GM23338 (cell line): ENCODE data around the gene LIME1. TPM values are rescaled to one million over a fixed set of nuclear protein-coding genes. Genes with fewer than 3 reads are reported as not detected.

Experiments used
- ATAC-seq: fragments of 200-7000 bp; cut with Tn5 transposase; 3 replicates; pipeline ENCODE4 v1.9.1; 2020
- DNase-seq: peaks from one replicate; pipeline ENCODE4 v3.0.0-alpha.2; 2015; ENCODE audit warnings: low spot score
- H2AFZ ChIP-seq: fragments of 200-600 bp; sonication (generic); 2 replicates; pipeline ENCODE4 v1.8.0; 2016; ENCODE audit warnings: antibody characterized with exemption, mild to moderate bottlenecking, moderate library complexity
- H3F3A ChIP-seq: fragments of 200-600 bp; sonication (generic); replicated peaks from 2 replicates; pipeline ENCODE4 v1.8.0; 2017; ENCODE audit warnings: antibody characterized with exemption, mixed run types, low read depth
- H3K27ac ChIP-seq: fragments of 200-600 bp; sonication (generic); 2 replicates; pipeline ENCODE4 v1.6.1; 2016; ENCODE audit warnings: low read depth
- H3K27me3 ChIP-seq: fragments of 200-600 bp; sonication (generic); 2 replicates; pipeline ENCODE4 v1.8.0; 2016; ENCODE audit warnings: mild to moderate bottlenecking, mixed run types, moderate library complexity; ENCODE audit not compliant: insufficient read depth
- H3K36me3 ChIP-seq: fragments of 200-600 bp; sonication (generic); 2 replicates; pipeline ENCODE4 v1.8.0; 2016; ENCODE audit warnings: mild to moderate bottlenecking; ENCODE audit not compliant: insufficient read depth
- H3K4me1 ChIP-seq: fragments of 200-600 bp; sonication (generic); 2 replicates; pipeline ENCODE4 v1.8.0; 2016; ENCODE audit warnings: mild to moderate bottlenecking, moderate library complexity; ENCODE audit not compliant: insufficient read depth
- H3K4me2 ChIP-seq: fragments of 200-600 bp; sonication (generic); 2 replicates; pipeline ENCODE4 v1.7.1; 2017; ENCODE audit warnings: mixed run types
- H3K4me3 ChIP-seq: fragments of 200-600 bp; sonication (generic); 2 replicates; pipeline ENCODE4 v1.6.1; 2016; ENCODE audit warnings: mixed run types
- H3K79me2 ChIP-seq: fragments of 200-600 bp; sonication (generic); replicated peaks from 2 replicates; pipeline ENCODE4 v1.8.0; 2017; ENCODE audit warnings: mild to moderate bottlenecking; ENCODE audit not compliant: insufficient read depth
- H3K9me2 ChIP-seq: fragments of 200-600 bp; sonication (generic); 2 replicates; pipeline ENCODE4 v1.8.0; 2017; ENCODE audit not compliant: insufficient read depth
- H4K20me1 ChIP-seq: fragments of 200-600 bp; sonication (generic); replicated peaks from 2 replicates; pipeline ENCODE4 v1.8.0; 2017; ENCODE audit warnings: mild to moderate bottlenecking; ENCODE audit not compliant: insufficient read depth
- H3K27ac Mint-ChIP-seq: 2 replicates; pipeline ENCODE4 v1.8.0; 2020; ENCODE audit warnings: inconsistent platforms, mild to moderate bottlenecking, moderate library complexity, mixed read lengths
- H3K27me3 Mint-ChIP-seq: 3 replicates; pipeline ENCODE4 v1.8.0; 2022; ENCODE audit warnings: low read depth, mild to moderate bottlenecking, moderate library complexity, mixed read lengths, inconsistent platforms; ENCODE audit not compliant: insufficient read depth, poor library complexity
- H3K36me3 Mint-ChIP-seq: 3 replicates; pipeline ENCODE4 v1.8.0; 2021; ENCODE audit warnings: low read depth, mild to moderate bottlenecking, inconsistent platforms, moderate library complexity, mixed read lengths
- H3K4me1 Mint-ChIP-seq: 3 replicates; pipeline ENCODE4 v1.8.0; 2020; ENCODE audit warnings: mild to moderate bottlenecking, inconsistent platforms, mixed read lengths
- H3K4me3 Mint-ChIP-seq: 3 replicates; pipeline ENCODE4 v1.8.0; 2021; ENCODE audit warnings: moderate library complexity, mild to moderate bottlenecking, inconsistent platforms, mixed read lengths
- H3K9me3 Mint-ChIP-seq: 3 replicates; pipeline ENCODE4 v1.8.0; 2020; ENCODE audit warnings: moderate library complexity, mild to moderate bottlenecking, inconsistent platforms, mixed read lengths
- EZH2 ChIP-seq: fragments of 200-600 bp; sonication (generic); IDR thresholded peaks from one replicate; pipeline ENCODE4 v1.8.0; 2017; ENCODE audit warnings: antibody characterized with exemption, mild to moderate bottlenecking, low read depth; ENCODE audit not compliant: unreplicated experiment
- POLR2AphosphoS5 ChIP-seq: IDR thresholded peaks from 2 replicates; pipeline ENCODE4 v1.6.1; 2016; ENCODE audit warnings: antibody characterized with exemption, low read depth
- STAT1 ChIP-seq: IDR thresholded peaks from one replicate; pipeline ENCODE4 v1.6.1; 2016; ENCODE audit warnings: antibody characterized with exemption; ENCODE audit not compliant: unreplicated experiment
- ZNF114 ChIP-seq: fragments of 250-450 bp; sonication (Bioruptor Pico); IDR thresholded peaks from 2 replicates; pipeline ENCODE4 v1.5.0; 2020; ENCODE audit warnings: mild to moderate bottlenecking, moderate library complexity
- ZNF331 ChIP-seq: fragments of 250-450 bp; sonication (Bioruptor Pico); IDR thresholded peaks from 2 replicates; pipeline ENCODE4 v1.5.0; 2020; ENCODE audit warnings: low read depth, mild to moderate bottlenecking, moderate library complexity
- polyA plus RNA-seq: library from polyadenylated mRNA; unstranded; fragments of >200 nt; fragmentation: Nextera tagmentation; extraction: Ambion mirVana; gene quantifications from 2 replicates; pipeline ENCODE4 v1.2.1, GENCODE V29; 2016
- total RNA-seq: library from RNA; depleted of rRNA; stranded (reverse); fragments of >200 nt; shearing (Covaris generic); gene quantifications from 2 replicates; pipeline ENCODE4 v1.2.3, GENCODE V29; 2014
- TF ChIP-seq, protein P1 (sequence below): IDR thresholded peaks from 2 replicates; pipeline ENCODE4 v1.6.1; 2016; ENCODE audit warnings: antibody characterized with exemption
- TF ChIP-seq, protein P2 (sequence below): IDR thresholded peaks from one replicate; pipeline ENCODE4 v1.6.1; 2018; ENCODE audit warnings: antibody characterized with exemption; ENCODE audit not compliant: unreplicated experiment
- TF ChIP-seq, protein P3 (sequence below), 2 experiments: fragments of 200-600 bp in 1 of 2; sonication (generic) in 1 of 2; conservative IDR thresholded peaks; 2 replicates each; pipeline versions ENCODE4 v1.5.1 to v1.6.1; 2016 to 2017; ENCODE audit warnings: antibody characterized with exemption in 2 of 2, low read depth in 2 of 2, mild to moderate bottlenecking in 2 of 2, moderate library complexity in 1 of 2

The LIME1 gene
- total and polyA plus RNA-seq, 2 experiments from 2014 or later: 4.7 to 12.2 TPM

DNA sequence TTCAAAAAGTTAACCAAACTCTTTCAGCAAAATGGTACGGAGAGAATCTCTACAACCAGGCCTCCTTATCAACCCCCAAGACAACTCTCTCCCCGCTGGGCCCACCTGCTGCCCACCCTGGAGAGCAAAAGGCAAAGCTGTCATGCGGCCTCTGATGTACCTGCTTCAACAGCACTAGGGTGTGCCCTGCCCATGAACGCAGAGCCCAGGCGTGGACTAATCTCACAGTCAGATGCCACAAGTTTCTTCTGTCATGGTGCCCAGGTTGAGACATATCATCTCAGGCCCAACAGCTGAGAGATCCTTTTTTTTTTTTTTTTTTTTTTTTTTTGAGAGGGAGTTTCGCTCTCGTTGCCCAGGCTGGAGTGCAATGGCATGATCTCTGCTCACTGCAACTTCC, 29.4 kb downstream of the LIME1 start:
- H3K9me3 Mint-ChIP-seq: no peaks in the 10 kb centered on the region
- H3K36me3 Mint-ChIP-seq: peaks cover 20% of the 10 kb centered on the region
- ATAC-seq (no peak), DNase-seq (no peak)
- Histone ChIP-seq H3K36me3 (no peaks in the 10 kb centered on the region), H3K9me2 (no peaks in the 10 kb centered on the region), H3K79me2 (no peaks in the 10 kb centered on the region), H3K4me2 (no peak overlapping the region), H4K20me1 (no peaks in the 10 kb centered on the region; the same call in 1 of the 2 replicates), H3K4me3 (no peak overlapping the region), H3K27ac (no peak overlapping the region), H2AFZ (no peak overlapping the region), H3K27me3 (no peaks in the 10 kb centered on the region), H3K4me1 (no peaks in the 10 kb centered on the region), H3F3A (0 out of 2 replicates have a peak, but pooled peaks cover 7% of the 10 kb centered on the region)
- no peak for TF ChIP-seq POLR2AphosphoS5
- no peak for TF ChIP-seq ZNF331 (CRISPR knock-in tag)
- TF ChIP-seq STAT1: no peak
- no peak for TF ChIP-seq ZNF114 (CRISPR knock-in tag)
- TF ChIP-seq, protein P1, sequence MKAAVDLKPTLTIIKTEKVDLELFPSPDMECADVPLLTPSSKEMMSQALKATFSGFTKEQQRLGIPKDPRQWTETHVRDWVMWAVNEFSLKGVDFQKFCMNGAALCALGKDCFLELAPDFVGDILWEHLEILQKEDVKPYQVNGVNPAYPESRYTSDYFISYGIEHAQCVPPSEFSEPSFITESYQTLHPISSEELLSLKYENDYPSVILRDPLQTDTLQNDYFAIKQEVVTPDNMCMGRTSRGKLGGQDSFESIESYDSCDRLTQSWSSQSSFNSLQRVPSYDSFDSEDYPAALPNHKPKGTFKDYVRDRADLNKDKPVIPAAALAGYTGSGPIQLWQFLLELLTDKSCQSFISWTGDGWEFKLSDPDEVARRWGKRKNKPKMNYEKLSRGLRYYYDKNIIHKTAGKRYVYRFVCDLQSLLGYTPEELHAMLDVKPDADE: no peak
- TF ChIP-seq EZH2: no peak
- TF ChIP-seq, protein P2, sequence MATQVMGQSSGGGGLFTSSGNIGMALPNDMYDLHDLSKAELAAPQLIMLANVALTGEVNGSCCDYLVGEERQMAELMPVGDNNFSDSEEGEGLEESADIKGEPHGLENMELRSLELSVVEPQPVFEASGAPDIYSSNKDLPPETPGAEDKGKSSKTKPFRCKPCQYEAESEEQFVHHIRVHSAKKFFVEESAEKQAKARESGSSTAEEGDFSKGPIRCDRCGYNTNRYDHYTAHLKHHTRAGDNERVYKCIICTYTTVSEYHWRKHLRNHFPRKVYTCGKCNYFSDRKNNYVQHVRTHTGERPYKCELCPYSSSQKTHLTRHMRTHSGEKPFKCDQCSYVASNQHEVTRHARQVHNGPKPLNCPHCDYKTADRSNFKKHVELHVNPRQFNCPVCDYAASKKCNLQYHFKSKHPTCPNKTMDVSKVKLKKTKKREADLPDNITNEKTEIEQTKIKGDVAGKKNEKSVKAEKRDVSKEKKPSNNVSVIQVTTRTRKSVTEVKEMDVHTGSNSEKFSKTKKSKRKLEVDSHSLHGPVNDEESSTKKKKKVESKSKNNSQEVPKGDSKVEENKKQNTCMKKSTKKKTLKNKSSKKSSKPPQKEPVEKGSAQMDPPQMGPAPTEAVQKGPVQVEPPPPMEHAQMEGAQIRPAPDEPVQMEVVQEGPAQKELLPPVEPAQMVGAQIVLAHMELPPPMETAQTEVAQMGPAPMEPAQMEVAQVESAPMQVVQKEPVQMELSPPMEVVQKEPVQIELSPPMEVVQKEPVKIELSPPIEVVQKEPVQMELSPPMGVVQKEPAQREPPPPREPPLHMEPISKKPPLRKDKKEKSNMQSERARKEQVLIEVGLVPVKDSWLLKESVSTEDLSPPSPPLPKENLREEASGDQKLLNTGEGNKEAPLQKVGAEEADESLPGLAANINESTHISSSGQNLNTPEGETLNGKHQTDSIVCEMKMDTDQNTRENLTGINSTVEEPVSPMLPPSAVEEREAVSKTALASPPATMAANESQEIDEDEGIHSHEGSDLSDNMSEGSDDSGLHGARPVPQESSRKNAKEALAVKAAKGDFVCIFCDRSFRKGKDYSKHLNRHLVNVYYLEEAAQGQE: no peak
- TF ChIP-seq, protein P3, sequence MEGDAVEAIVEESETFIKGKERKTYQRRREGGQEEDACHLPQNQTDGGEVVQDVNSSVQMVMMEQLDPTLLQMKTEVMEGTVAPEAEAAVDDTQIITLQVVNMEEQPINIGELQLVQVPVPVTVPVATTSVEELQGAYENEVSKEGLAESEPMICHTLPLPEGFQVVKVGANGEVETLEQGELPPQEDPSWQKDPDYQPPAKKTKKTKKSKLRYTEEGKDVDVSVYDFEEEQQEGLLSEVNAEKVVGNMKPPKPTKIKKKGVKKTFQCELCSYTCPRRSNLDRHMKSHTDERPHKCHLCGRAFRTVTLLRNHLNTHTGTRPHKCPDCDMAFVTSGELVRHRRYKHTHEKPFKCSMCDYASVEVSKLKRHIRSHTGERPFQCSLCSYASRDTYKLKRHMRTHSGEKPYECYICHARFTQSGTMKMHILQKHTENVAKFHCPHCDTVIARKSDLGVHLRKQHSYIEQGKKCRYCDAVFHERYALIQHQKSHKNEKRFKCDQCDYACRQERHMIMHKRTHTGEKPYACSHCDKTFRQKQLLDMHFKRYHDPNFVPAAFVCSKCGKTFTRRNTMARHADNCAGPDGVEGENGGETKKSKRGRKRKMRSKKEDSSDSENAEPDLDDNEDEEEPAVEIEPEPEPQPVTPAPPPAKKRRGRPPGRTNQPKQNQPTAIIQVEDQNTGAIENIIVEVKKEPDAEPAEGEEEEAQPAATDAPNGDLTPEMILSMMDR (conservative IDR thresholded peaks at IDR 0.05; ENCODE audit: low read depth in 2 of 2): no peak
- peaks cover 2% of the 10 kb centered on the region for H3K27me3 Mint-ChIP-seq
- H3K4me1 Mint-ChIP-seq: no peaks in the 10 kb centered on the region; the same call in 2 of the 3 replicates
- no peak overlapping the region for H3K4me3 Mint-ChIP-seq
- no peak overlapping the region for H3K27ac Mint-ChIP-seq
